CD14-positive monocyte (primary cell): Measurements from ENCODE around the gene MCF2L2. TPM values are rescaled to one million over a fixed set of nuclear protein-coding genes. Genes with fewer than 3 reads are reported as not detected.
A peak's percentile ranks its signal among the peaks of the same experiment; 100 is the strongest.

Experiments used
- DNase-seq, 3 donors: peaks; one replicate each; pipeline ENCODE4 v3.0.0-alpha.2; 2011 to 2022
- H2AFZ ChIP-seq: 2 replicates; pipeline ENCODE4 v1.6.0; 2012; ENCODE audit warnings: mild to moderate bottlenecking, low read depth, low read length, inconsistent platforms; ENCODE audit not compliant: insufficient read depth, poor library complexity, severe bottlenecking
- H3K27ac ChIP-seq, 2 donors: 1 replicate in 1 of 2; 2 replicates in 1 of 2; pipeline ENCODE4 v1.5.1; 2012 to 2013; ENCODE audit warnings: low read length in 2 of 2, control low read depth in 1 of 2, inconsistent platforms in 1 of 2, low read depth in 1 of 2, mild to moderate bottlenecking in 1 of 2
- H3K27me3 ChIP-seq, 2 donors: one replicate each; pipeline versions ENCODE4 v1.6.0 to v1.6.1; 2011 to 2013; ENCODE audit warnings: low read length in 2 of 2; ENCODE audit not compliant: control insufficient read depth in 2 of 2, insufficient read depth in 2 of 2
- H3K36me3 ChIP-seq, 2 donors: replicated peaks in 1 of 2; 1 replicate in 1 of 2; 2 replicates in 1 of 2; pipeline versions ENCODE4 v1.5.1 to v1.6.1; 2012 to 2013; ENCODE audit warnings: low read length in 2 of 2, control low read depth in 1 of 2, inconsistent platforms in 1 of 2, mild to moderate bottlenecking in 1 of 2; ENCODE audit not compliant: insufficient read depth in 2 of 2, control insufficient read depth in 1 of 2
- H3K4me1 ChIP-seq, 2 donors: 1 replicate in 1 of 2; 2 replicates in 1 of 2; pipeline versions ENCODE4 v1.5.1 to v1.6.1; 2012 to 2013; ENCODE audit warnings: low read length in 2 of 2, control low read depth in 1 of 2, inconsistent platforms in 1 of 2, mild to moderate bottlenecking in 1 of 2, moderate library complexity in 1 of 2; ENCODE audit not compliant: insufficient read depth in 2 of 2, control insufficient read depth in 1 of 2
- H3K4me2 ChIP-seq: replicated peaks from 2 replicates; pipeline ENCODE3; 2012; ENCODE audit warnings: low read length, moderate library complexity, mild to moderate bottlenecking; ENCODE audit not compliant: poor library complexity, severe bottlenecking; ENCODE audit errors: extremely low read depth
- H3K4me3 ChIP-seq, 3 experiments: fragments of 200-600 bp in 1 of 3; sonication (generic) in 1 of 3; replicated peaks in 1 of 3; 1 replicate in 2 of 3; 2 replicates in 1 of 3; pipeline ENCODE4 v1.5.1; 2011 to 2013; ENCODE audit warnings: low read length in 3 of 3, mild to moderate bottlenecking in 3 of 3, control low read depth in 2 of 3, low read depth in 2 of 3, inconsistent platforms in 1 of 3, moderate library complexity in 1 of 3
- H3K79me2 ChIP-seq: 2 replicates; pipeline ENCODE4 v1.6.0; 2012; ENCODE audit warnings: mild to moderate bottlenecking, control low read depth, inconsistent platforms, low read length, moderate library complexity; ENCODE audit not compliant: insufficient read depth
- H3K9ac ChIP-seq: 2 replicates; pipeline ENCODE4 v1.6.0; 2017; ENCODE audit warnings: low read length, mild to moderate bottlenecking; ENCODE audit not compliant: insufficient read depth, poor library complexity, severe bottlenecking
- H3K9me3 ChIP-seq, 2 donors: replicated peaks in 1 of 2; 1 replicate in 1 of 2; 2 replicates in 1 of 2; pipeline versions ENCODE4 v1.5.1 to v1.6.1; 2012 to 2013; ENCODE audit warnings: low read length in 2 of 2, control low read depth in 1 of 2; ENCODE audit not compliant: control insufficient read depth in 1 of 2, insufficient read depth in 1 of 2
- H4K20me1 ChIP-seq: 2 replicates; pipeline ENCODE4 v1.6.0; 2012; ENCODE audit warnings: mild to moderate bottlenecking, low read length, control low read depth, moderate library complexity; ENCODE audit not compliant: insufficient read depth
- H3K27ac Mint-ChIP-seq, 7 donors: one replicate each; pipeline ENCODE4 v1.8.0; 2020; ENCODE audit warnings: mild to moderate bottlenecking in 7 of 7, mixed read lengths in 7 of 7, moderate library complexity in 6 of 7, inconsistent platforms in 2 of 7
- H3K27me3 Mint-ChIP-seq, 3 donors: one replicate each; pipeline ENCODE4 v1.8.0; 2021 to 2022; ENCODE audit warnings: low read depth in 3 of 3, mild to moderate bottlenecking in 3 of 3, mixed read lengths in 3 of 3, moderate library complexity in 3 of 3, inconsistent platforms in 1 of 3
- H3K36me3 Mint-ChIP-seq, 2 donors: one replicate each; pipeline ENCODE4 v1.8.0; 2020; ENCODE audit warnings: mixed read lengths in 2 of 2, inconsistent platforms in 1 of 2, mild to moderate bottlenecking in 1 of 2
- H3K4me1 Mint-ChIP-seq: one replicate; pipeline ENCODE4 v1.8.0; 2020; ENCODE audit warnings: mild to moderate bottlenecking, mixed read lengths
- H3K4me3 Mint-ChIP-seq, 2 donors: one replicate each; pipeline ENCODE4 v1.8.0; 2020; ENCODE audit warnings: mild to moderate bottlenecking in 2 of 2, mixed read lengths in 2 of 2, moderate library complexity in 1 of 2
- H3K9me3 Mint-ChIP-seq, 7 donors: one replicate each; pipeline ENCODE4 v1.8.0; 2020 to 2022; ENCODE audit warnings: mixed read lengths in 7 of 7, mild to moderate bottlenecking in 6 of 7, moderate library complexity in 6 of 7, inconsistent platforms in 2 of 7
- WGBS: methylation state at CpG from one replicate; pipeline ENCODE4 v1.1.5; 2013; ENCODE audit warnings: missing lambda C conversion rate; ENCODE audit not compliant: insufficient coverage; 5-methylcytosine and 5-hydroxymethylcytosine counted together
- intact Hi-C, 2 donors: fragments of 100-400 bp; cut with micrococcal nuclease; formaldehyde crosslinking; loops; one replicate each; pipeline versions ENCODE4 v1.15.0 to v1.15.1; 2023
- polyA plus RNA-seq, 3 donors: library from polyadenylated mRNA; depleted of rRNA in 1 of 3; unstranded in 2 of 3; stranded (reverse) in 1 of 3; fragments of 300-500 nt in 2 of 3; fragments of >200 nt in 1 of 3; fragmentation: Illumina TruSeq in 2 of 3; gene quantifications; 1 replicate in 2 of 3; 2 replicates in 1 of 3; pipeline ENCODE4 v1.2.3, GENCODE V29; 2012 to 2021
- TF ChIP-seq, protein P1 (sequence below): fragments of 200-600 bp; IDR thresholded peaks from one replicate; pipeline ENCODE4 v1.8.0; 2022; ENCODE audit warnings: antibody characterized with exemption, mild to moderate bottlenecking

MCF2L2 gene
- polyA plus RNA-seq, 3 donors: 0.01 to 0.13 TPM; not detected in 1

DNA sequence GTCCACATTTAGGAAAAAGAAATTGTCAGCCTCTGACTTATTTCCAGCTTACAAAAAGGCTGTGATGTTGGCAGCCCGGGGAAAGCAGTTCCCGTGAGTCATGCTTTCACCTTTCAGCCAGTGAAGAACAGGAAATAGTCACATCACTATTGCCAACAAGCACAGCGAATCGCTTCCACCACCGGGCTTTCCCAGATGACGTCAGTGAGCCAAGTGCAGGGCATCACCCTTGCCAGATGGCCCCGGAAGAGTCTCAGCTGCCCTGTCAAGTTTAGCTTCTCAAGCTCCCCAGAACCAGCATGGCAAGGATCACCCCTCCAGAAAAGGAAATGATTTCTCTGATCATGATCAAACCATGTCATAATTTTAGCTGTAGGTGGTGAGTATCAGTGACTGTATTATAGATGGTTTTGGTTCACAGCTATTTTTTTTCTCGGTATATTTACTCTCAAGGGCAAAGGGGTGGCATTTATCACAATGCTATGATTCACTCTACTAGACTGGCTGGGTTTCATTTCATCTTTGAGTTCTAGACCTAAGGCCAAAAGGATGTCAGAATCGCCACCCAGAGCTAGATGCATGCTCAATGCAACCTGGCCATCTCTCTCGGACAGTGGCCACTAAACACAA is 142.5 kb downstream of the MCF2L2 start:
- peak overlapping the region; percentile 87 to 96 (median 93) for H3K27ac Mint-ChIP-seq
- H3K9me3 Mint-ChIP-seq: no peaks in the 10 kb centered on the region
- no peaks in the 10 kb centered on the region for H3K9me3 ChIP-seq
- peak overlapping the region; percentile 48 to 56 for H3K4me3 Mint-ChIP-seq
- H3K27me3 Mint-ChIP-seq: peaks cover 0 to 2% (median 1%) of the 10 kb centered on the region in 3 donors
- no peaks in the 10 kb centered on the region for H3K79me2 ChIP-seq
- peak overlapping the region in 1 of 3 experiments; percentile 30 for H3K4me3 ChIP-seq
- H3K36me3 Mint-ChIP-seq: peaks cover 0 to 4% of the 10 kb centered on the region in 2 donors
- peak overlapping the region; percentile 49 for H2AFZ ChIP-seq
- H3K4me2 ChIP-seq: peak overlapping the region; percentile 43
- WGBS: 2% methylated on average over 5 of the region's 10 CpGs
- no peak overlapping the region for H3K9ac ChIP-seq
- H3K4me1 Mint-ChIP-seq: peaks cover 34% of the 10 kb centered on the region
- H3K36me3 ChIP-seq: no peaks in the 10 kb centered on the region
- TF ChIP-seq, protein P1, sequence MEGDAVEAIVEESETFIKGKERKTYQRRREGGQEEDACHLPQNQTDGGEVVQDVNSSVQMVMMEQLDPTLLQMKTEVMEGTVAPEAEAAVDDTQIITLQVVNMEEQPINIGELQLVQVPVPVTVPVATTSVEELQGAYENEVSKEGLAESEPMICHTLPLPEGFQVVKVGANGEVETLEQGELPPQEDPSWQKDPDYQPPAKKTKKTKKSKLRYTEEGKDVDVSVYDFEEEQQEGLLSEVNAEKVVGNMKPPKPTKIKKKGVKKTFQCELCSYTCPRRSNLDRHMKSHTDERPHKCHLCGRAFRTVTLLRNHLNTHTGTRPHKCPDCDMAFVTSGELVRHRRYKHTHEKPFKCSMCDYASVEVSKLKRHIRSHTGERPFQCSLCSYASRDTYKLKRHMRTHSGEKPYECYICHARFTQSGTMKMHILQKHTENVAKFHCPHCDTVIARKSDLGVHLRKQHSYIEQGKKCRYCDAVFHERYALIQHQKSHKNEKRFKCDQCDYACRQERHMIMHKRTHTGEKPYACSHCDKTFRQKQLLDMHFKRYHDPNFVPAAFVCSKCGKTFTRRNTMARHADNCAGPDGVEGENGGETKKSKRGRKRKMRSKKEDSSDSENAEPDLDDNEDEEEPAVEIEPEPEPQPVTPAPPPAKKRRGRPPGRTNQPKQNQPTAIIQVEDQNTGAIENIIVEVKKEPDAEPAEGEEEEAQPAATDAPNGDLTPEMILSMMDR: no peak
- DNase-seq: peak; percentile 97 to 100 (median 99)
- H3K27ac ChIP-seq: peak overlapping the region; percentile 44 to 85
- H3K27me3 ChIP-seq: no peaks in the 10 kb centered on the region
- no peaks in the 10 kb centered on the region for H4K20me1 ChIP-seq
- H3K4me1 ChIP-seq: peaks cover 24 to 29% of the 10 kb centered on the region in 2 donors
- intact Hi-C loops: loop anchor here (1.0 to 5.0 kb wide), 4 partner anchors 21 to 95 kb away; partner anchors contain the start of gene B3GNT5 (in 1 of the 2)

DNA sequence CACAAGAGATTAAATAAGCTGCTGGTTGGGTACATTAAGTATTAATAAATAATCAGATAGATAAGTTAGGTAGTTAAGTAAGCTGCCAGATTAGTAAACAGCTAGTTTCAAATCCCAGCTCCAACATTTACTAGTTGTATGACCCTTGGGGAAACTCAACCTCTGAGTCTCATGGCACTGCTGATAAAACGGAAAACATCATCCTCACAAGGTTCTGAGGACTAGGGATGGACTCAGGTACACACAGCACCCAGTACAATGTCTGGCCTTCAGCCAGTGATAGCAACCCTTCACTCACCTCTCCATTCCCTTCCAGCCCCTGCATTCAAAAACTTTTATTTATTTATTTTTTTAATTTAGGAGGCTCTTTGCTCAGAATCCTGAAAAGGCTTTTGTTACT is 143.1 kb downstream of the MCF2L2 start:
- peak overlapping the region; percentile 87 to 96 (median 93) for H3K27ac Mint-ChIP-seq

More for the DNA sequence above, 143.1 kb downstream of the MCF2L2 start:
- Histone ChIP-seq H4K20me1 (no peaks in the 10 kb centered on the region), H3K4me3 (peak overlapping the region in 1 of 3 experiments; percentile 14), H3K36me3 (no peaks in the 10 kb centered on the region), H3K27ac (peak overlapping the region; percentile 44 to 85), H2AFZ (no peak overlapping the region), H3K4me2 (peak overlapping the region; percentile 30), H3K4me1 (peaks cover 24 to 29% of the 10 kb centered on the region in 2 donors), H3K79me2 (no peaks in the 10 kb centered on the region), H3K9ac (no peak overlapping the region), H3K27me3 (no peaks in the 10 kb centered on the region), H3K9me3 (no peaks in the 10 kb centered on the region)
- peaks cover 34% of the 10 kb centered on the region for H3K4me1 Mint-ChIP-seq
- DNase-seq: no peak
- no peaks in the 10 kb centered on the region for H3K9me3 Mint-ChIP-seq
- H3K36me3 Mint-ChIP-seq: peaks cover 0 to 4% of the 10 kb centered on the region in 2 donors
- TF ChIP-seq, protein P1: no peak
- intact Hi-C loops: loop anchor here in 1 of 2 donors (1.0 to 5.0 kb wide), 3 partner anchors 33 to 96 kb away; partner anchors contain the start of gene B3GNT5
- H3K4me3 Mint-ChIP-seq: peak overlapping the region in 1 of 2 donors; percentile 48
- H3K27me3 Mint-ChIP-seq: peaks cover 0 to 2% (median 1%) of the 10 kb centered on the region in 3 donors
- 88% methylated on average over 1 of the region's 1 CpG for WGBS
